H1 (cell line): ENCODE results near the gene MRPS34. TPM values are rescaled to one million over a fixed set of nuclear protein-coding genes. Genes with fewer than 3 reads are reported as not detected.

ENCODE experiments used
- KDM5A ChIP-seq: fragments of 200-600 bp; IDR thresholded peaks from 2 replicates; pipeline ENCODE4 v1.7.1; 2012; ENCODE audit warnings: mild to moderate bottlenecking, low read length, inconsistent platforms, mixed read lengths
- PHF8 ChIP-seq: fragments of 200-600 bp; sonication (generic); conservative IDR thresholded peaks from 2 replicates; pipeline ENCODE4 v1.7.1; 2012; ENCODE audit warnings: low read depth, mild to moderate bottlenecking, inconsistent platforms, low read length, moderate library complexity
- polyA plus RNA-seq, 7 experiments: library from polyadenylated mRNA; depleted of rRNA in 3 of 7; stranded (reverse) in 5 of 7; unstranded in 2 of 7; fragments of >200 nt in 5 of 7; fragments of 200-250 nt in 2 of 7; gene quantifications; 1 replicate in 5 of 7; 2 replicates in 1 of 7; 4 replicates in 1 of 7; pipeline versions ENCODE4 v1.2.1 to v1.2.3, GENCODE V29; 2011 to 2013; ENCODE audit warnings: missing spikeins in 2 of 7, mixed read lengths in 2 of 7
- total RNA-seq: library from RNA; stranded (reverse); fragmentation: NEBNext Ultra II Directional; extraction: Animal tissue kit (Norgen Biotek cat#: 25700); gene quantifications from 2 replicates; pipeline ENCODE4 v1.2.1, GENCODE V29; 2021
- TF ChIP-seq, protein P1 (sequence below): IDR thresholded peaks from 2 replicates; pipeline ENCODE4 v1.6.1; 2012; ENCODE audit warnings: inconsistent platforms

Gene MRPS34
- total and polyA plus RNA-seq, 2 of the 8 experiments (the other 6 are each of a cell fraction or from before 2014, with no cell fraction given), result 168 to 252 TPM

DNA sequence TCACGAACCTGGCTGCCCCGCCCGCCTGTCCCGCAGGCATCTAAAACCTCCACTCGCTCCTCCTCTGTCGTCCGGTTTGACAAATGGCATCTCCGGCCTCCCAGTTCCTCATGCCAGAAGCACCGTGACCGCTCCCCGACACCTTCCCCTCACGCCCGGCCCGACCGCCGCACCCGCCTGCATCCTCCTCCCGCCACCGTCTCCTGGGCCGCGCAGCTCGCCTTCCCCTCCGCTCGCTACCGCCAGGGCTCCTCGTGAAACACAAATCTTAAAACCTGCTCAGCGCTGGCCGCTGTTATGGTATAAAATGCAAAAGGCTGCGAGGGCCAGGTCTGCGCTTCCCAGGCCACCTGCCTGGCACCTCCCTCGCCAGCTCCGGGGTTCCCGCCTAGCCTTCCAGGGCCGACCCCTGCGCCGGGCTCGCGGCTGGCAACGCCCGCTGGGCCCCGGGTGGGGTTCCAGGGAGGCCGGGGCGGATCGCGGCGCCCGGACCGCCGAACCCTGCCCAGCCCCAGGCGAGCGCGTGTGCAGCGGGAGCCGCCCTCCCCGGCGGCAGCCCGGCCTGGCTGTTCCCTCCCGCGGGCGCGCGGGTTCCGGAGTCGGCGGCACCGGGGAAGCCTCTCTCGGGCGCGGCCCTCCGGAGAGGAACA, 8.9 kb upstream of the MRPS34 start (continued):
- TF ChIP-seq, protein P1, sequence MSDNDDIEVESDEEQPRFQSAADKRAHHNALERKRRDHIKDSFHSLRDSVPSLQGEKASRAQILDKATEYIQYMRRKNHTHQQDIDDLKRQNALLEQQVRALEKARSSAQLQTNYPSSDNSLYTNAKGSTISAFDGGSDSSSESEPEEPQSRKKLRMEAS, result no peak
- 0 out of 2 replicates have a peak, but pooled peaks have one; percentile 27 for TF ChIP-seq KDM5A
- 0 out of 2 replicates have a peak, but pooled peaks have one; percentile 61 for TF ChIP-seq PHF8
